Heart left ventricle (tissue), 16 donors: ENCODE measurements around the gene CENPP. TPM values are rescaled to one million over a fixed set of nuclear protein-coding genes. Genes with fewer than 3 reads are reported as not detected.
A peak's percentile ranks its signal among the peaks of the same experiment; 100 is the strongest.

Source experiments
- ATAC-seq, 4 donors: fragments of 200-7000 bp; cut with Tn5 transposase; one replicate each; pipeline ENCODE4 v1.9.1; 2020 to 2022; ENCODE audit warnings: moderate library complexity in 4 of 4, mild to moderate bottlenecking in 3 of 4, moderate number of reproducible peaks in 1 of 4
- DNase-seq, 5 donors: peaks; one replicate each; pipeline ENCODE4 v3.0.0-alpha.2; 2020
- H3K27ac ChIP-seq, 12 donors: fragments of 200-600 bp; sonication (generic) in 4 of 12; one replicate each; pipeline versions ENCODE4 v1.5.0 to v1.8.0; 2016 to 2022; ENCODE audit warnings: mild to moderate bottlenecking in 2 of 12
- H3K27me3 ChIP-seq, 9 donors: fragments of 200-600 bp; sonication (generic) in 2 of 9; one replicate each; pipeline versions ENCODE4 v1.5.1 to v1.8.0; 2016 to 2022; ENCODE audit warnings: mild to moderate bottlenecking in 3 of 9
- H3K36me3 ChIP-seq, 9 donors: fragments of 200-600 bp; sonication (generic) in 2 of 9; one replicate each; pipeline versions ENCODE4 v1.5.0 to v1.8.0; 2018 to 2022; ENCODE audit warnings: mild to moderate bottlenecking in 2 of 9
- H3K4me1 ChIP-seq, 12 donors: fragments of 200-600 bp; sonication (generic) in 4 of 12; one replicate each; pipeline versions ENCODE4 v1.5.0 to v1.8.0; 2016 to 2022; ENCODE audit warnings: mild to moderate bottlenecking in 3 of 12
- H3K4me3 ChIP-seq, 12 donors: fragments of 200-600 bp; sonication (generic) in 4 of 12; one replicate each; pipeline versions ENCODE4 v1.5.0 to v1.8.0; 2017 to 2022; ENCODE audit warnings: mild to moderate bottlenecking in 9 of 12, moderate library complexity in 4 of 12
- H3K9me3 ChIP-seq, 12 donors: fragments of 200-600 bp; sonication (generic) in 4 of 12; one replicate each; pipeline versions ENCODE4 v1.5.0 to v1.8.0; 2016 to 2022; ENCODE audit warnings: mild to moderate bottlenecking in 1 of 12
- CTCF ChIP-seq, 12 donors: fragments of 200-600 bp; sonication (generic) in 4 of 12; IDR thresholded peaks; one replicate each; pipeline versions ENCODE4 v1.5.0 to v1.8.0; 2018 to 2022; ENCODE audit warnings: antibody characterized with exemption in 12 of 12, mild to moderate bottlenecking in 5 of 12
- POLR2A ChIP-seq, 2 donors: fragments of 450-650 bp; IDR thresholded peaks; one replicate each; pipeline ENCODE4 v1.6.1; 2017; ENCODE audit warnings: antibody characterized with exemption in 2 of 2, mild to moderate bottlenecking in 2 of 2, moderate library complexity in 2 of 2
- WGBS, 4 donors: extraction: QIAGEN DNeasy Blood & Tissue Kit in 2 of 4; methylation state at CpG; one replicate each; pipeline versions ENCODE4 v1.1.5 to v1.1.7; 2013 to 2018; 5-methylcytosine and 5-hydroxymethylcytosine counted together
- intact Hi-C, 10 donors: fragments of 100-400 bp; cut with DNase I; formaldehyde crosslinking; loops; one replicate each; pipeline versions ENCODE4 v1.11.1 to v1.14.2; 2022
- polyA plus RNA-seq, 2 donors: library from polyadenylated mRNA; stranded (reverse); fragments of 200-250 nt; gene quantifications; one replicate each; pipeline ENCODE4 v1.2.3, GENCODE V29; 2013
- total RNA-seq, 9 donors: library from RNA; depleted of rRNA in 2 of 9; stranded (reverse); fragments of >200 nt in 2 of 9; fragmentation: NEBNext Ultra II Directional in 3 of 9; extraction: Animal tissue kit (Norgen Biotek cat#: 25700) in 3 of 9; gene quantifications; one replicate each; pipeline versions ENCODE4 v1.1.0 to v1.2.4, GENCODE V29; 2016 to 2023
- donor health status: ischemic (EF 13 %, LVEDD 7.1; RV severe dilation, severe dysfunction).
- donor health status: healthy with polysubstance abuse.
- donor health status: DM: no; HTN: yes; CAD: no.
- donor health status: DM: no; HTN: no; CAD: no.
- donor health status: ischemic (EF 25% LVEDD 6.9; RV normal size, moderate dysfunction).
- donor health status: ischemic (EF 25% LVEDD 5.7; RV mildly dilated, moderate dysfunction).
- donor health status: healthy.
- donor health status: DM: yes; HTN: yes; CAD: no.
- donor health status: ischemic (EF 35%, LVEDD 5.7; RV mildly dilated, moderate dysfunction).
- donor health status: nonischemic (EF 11% LVEDD 7.7; RV severe dilation, severe dysfunction).
- donor health status: DM: yes; HTN: yes; CAD: no.
- donor health status: PGD.
- donor health status: ischemic (EF 29% LVEDD 5.4; RV normal size, mild dysfunction).
- donor health status: nonischemic (EF 23%, LVEDD 6.1; RV moderate dilation, normal function).

Gene CENPP
- total and polyA plus RNA-seq, 11 donors = 1.1 to 5.8 (median 2.4) TPM

- Histone ChIP-seq H3K36me3 (no peaks in the 10 kb centered on the region), H3K4me3 (no peak overlapping the region), H3K4me1 (peaks cover 0 to 54% (median 14%) of the 10 kb centered on the region in 12 donors), H3K9me3 (peaks cover 0 to 13% (median 0%) of the 10 kb centered on the region in 12 donors), H3K27me3 (no peaks in the 10 kb centered on the region), H3K27ac (peak overlapping the region in 11 of 12 donors; percentile 36 to 90 (median 66))
- DNase-seq (no peak), ATAC-seq (peak; percentile 14 to 42 (median 26))
- 62 to 72% (median 67%) methylated on average over 4 of the region's 4 CpGs for WGBS, 4 donors
- intact Hi-C loops = loop anchor here in 5 of 10 donors (5.0 to 10.0 kb wide), 5 partner anchors 65 to 115 kb away; partner anchors contain the start of genes ASPN (in 1 of the 5) and ECM2 (in 1 of the 5)
- TF ChIP-seq POLR2A (IDR thresholded peaks at IDR 0.05) (no peak), CTCF (IDR thresholded peaks at IDR 0.05) (no peak)
These were observed 274.2 kb downstream of the CENPP start for GRCh38 chr9:92599938-92600461.

GRCh38 chr9:92600462-92601261 is 274.9 kb downstream of the CENPP start:
- H3K27ac ChIP-seq = peak overlapping the region; percentile 36 to 90 (median 64)
- H3K36me3 ChIP-seq = no peaks in the 10 kb centered on the region
- no peak overlapping the region for H3K4me3 ChIP-seq
- intact Hi-C loops = loop anchor here in 3 of 10 donors (5.0 to 10.0 kb wide), 3 partner anchors 96 to 116 kb away; partner anchors contain the start of gene ASPN (in 1 of the 3)
- TF ChIP-seq CTCF (IDR thresholded peaks at IDR 0.05) (no peak), POLR2A (IDR thresholded peaks at IDR 0.05) (no peak)
- H3K9me3 ChIP-seq = peaks cover 0 to 19% (median 0%) of the 10 kb centered on the region in 12 donors
- peak in 1 of 5 donors; percentile 54 for DNase-seq
- H3K4me1 ChIP-seq = peaks cover 0 to 54% (median 14%) of the 10 kb centered on the region in 12 donors
- peak; percentile 44 to 76 (median 69) for ATAC-seq
- WGBS, 4 donors = 69 to 80% (median 74%) methylated on average over 10 to 12 of the region's 12 CpGs
- H3K27me3 ChIP-seq = no peaks in the 10 kb centered on the region

GRCh38 chr9:92601451-92601850 is 275.7 kb downstream of the CENPP start:
- 76 to 86% (median 80%) methylated on average over 12 of the region's 12 CpGs for WGBS, 4 donors
- intact Hi-C loops = loop anchor here in 3 of 10 donors (5.0 to 10.0 kb wide), 3 partner anchors 97 to 117 kb away; partner anchors contain the start of gene ASPN (in 1 of the 3)
- H3K4me1 ChIP-seq = peaks cover 0 to 53% (median 14%) of the 10 kb centered on the region in 12 donors

More at GRCh38 chr9:92601451-92601850, 275.7 kb downstream of the CENPP start:
- Histone ChIP-seq H3K27me3 (no peaks in the 10 kb centered on the region), H3K36me3 (no peaks in the 10 kb centered on the region), H3K27ac (peak overlapping the region; percentile 36 to 90 (median 64)), H3K9me3 (peaks cover 0 to 25% (median 0%) of the 10 kb centered on the region in 12 donors), H3K4me3 (no peak overlapping the region)
- no peak for TF ChIP-seq CTCF (IDR thresholded peaks at IDR 0.05)
- TF ChIP-seq POLR2A (IDR thresholded peaks at IDR 0.05) = no peak
- DNase-seq (no peak), ATAC-seq (no peak)
